Keratinocyte (primary cell): Measurements from ENCODE around the gene GLS. TPM values are rescaled to one million over a fixed set of nuclear protein-coding genes. Genes with fewer than 3 reads are reported as not detected.

Source experiments
- DNase-seq: peaks from one replicate; pipeline ENCODE4 v3.0.0-alpha.2; 2011; ENCODE audit warnings: low read depth, missing footprints, low spot score
- FAIRE-seq: peaks from 2 replicates; lab custom pipeline; 2011; peaks lifted over from hg19 to GRCh38; lab: Jason Lieb, UNC
- H2AFZ ChIP-seq: 2 replicates; pipeline ENCODE4 v1.6.0; 2012; ENCODE audit warnings: low read length, control low read depth, inconsistent platforms; ENCODE audit not compliant: control insufficient read depth
- H3K27ac ChIP-seq: 2 replicates; pipeline ENCODE4 v1.5.1; 2011; ENCODE audit warnings: low read length; ENCODE audit not compliant: control insufficient read depth, insufficient read depth
- H3K27me3 ChIP-seq: 3 replicates; pipeline ENCODE4 v1.6.0; 2011; ENCODE audit warnings: low read length; ENCODE audit not compliant: control insufficient read depth, insufficient read depth; ENCODE audit errors: extremely low read depth
- H3K36me3 ChIP-seq, 2 experiments: 2 replicates in 1 of 2; 3 replicates in 1 of 2; pipeline ENCODE4 v1.5.1; 2011; ENCODE audit warnings: low read length in 2 of 2, mild to moderate bottlenecking in 1 of 2; ENCODE audit not compliant: control insufficient read depth in 2 of 2, insufficient read depth in 2 of 2; ENCODE audit errors: extremely low read depth in 1 of 2
- H3K4me1 ChIP-seq: 3 replicates; pipeline ENCODE4 v1.5.1; 2011; ENCODE audit warnings: low read length; ENCODE audit not compliant: control insufficient read depth, insufficient read depth; ENCODE audit errors: extremely low read depth
- H3K4me2 ChIP-seq: 3 replicates; pipeline ENCODE4 v1.6.0; 2011; ENCODE audit warnings: low read depth, low read length; ENCODE audit not compliant: control insufficient read depth, insufficient read depth; ENCODE audit errors: extremely low read depth
- H3K4me3 ChIP-seq, 3 experiments: fragments of 200-600 bp in 1 of 3; sonication (generic) in 1 of 3; 2 replicates in 2 of 3; 3 replicates in 1 of 3; pipeline ENCODE4 v1.5.1; 2011 to 2016; ENCODE audit warnings: low read length in 3 of 3, mild to moderate bottlenecking in 3 of 3, control low read depth in 2 of 3, inconsistent platforms in 1 of 3, low read depth in 1 of 3, mixed read lengths in 1 of 3, mixed run types in 1 of 3, moderate library complexity in 1 of 3; ENCODE audit not compliant: control insufficient read depth in 2 of 3, insufficient read depth in 2 of 3; ENCODE audit errors: extremely low read depth in 1 of 3
- H3K79me2 ChIP-seq: 2 replicates; pipeline ENCODE4 v1.6.0; 2012; ENCODE audit warnings: low read length; ENCODE audit not compliant: control insufficient read depth, insufficient read depth
- H3K9ac ChIP-seq: 3 replicates; pipeline ENCODE4 v1.6.0; 2011; ENCODE audit warnings: low read length; ENCODE audit not compliant: control insufficient read depth, insufficient read depth; ENCODE audit errors: extremely low read depth
- H3K9me1 ChIP-seq: 3 replicates; pipeline ENCODE4 v1.6.0; 2011; ENCODE audit warnings: low read length; ENCODE audit not compliant: control insufficient read depth, insufficient read depth; ENCODE audit errors: extremely low read depth
- H3K9me3 ChIP-seq: 2 replicates; pipeline ENCODE4 v1.5.1; 2012; ENCODE audit warnings: low read depth, low read length; ENCODE audit not compliant: control insufficient read depth
- H4K20me1 ChIP-seq: 3 replicates; pipeline ENCODE4 v1.6.0; 2011; ENCODE audit warnings: low read length; ENCODE audit not compliant: control insufficient read depth, insufficient read depth; ENCODE audit errors: extremely low read depth
- EZH2 ChIP-seq: IDR thresholded peaks from one replicate; pipeline ENCODE4 v1.6.1; 2012; ENCODE audit warnings: inconsistent platforms, mild to moderate bottlenecking, low read length, moderate library complexity
- dilution Hi-C: fragments of 300-500 bp; cut with MboI; formaldehyde crosslinking; loops from one replicate; pipeline ENCODE4 v1.7.0; 2020; ENCODE audit warnings: low sequenced_read_pairs; ENCODE audit not compliant: extremely low pct_ligation_motif_present
- polyA plus RNA-seq, 5 experiments: library from polyadenylated mRNA; depleted of rRNA in 3 of 5; stranded (reverse) in 3 of 5; stranded (forward) in 1 of 5; unstranded in 1 of 5; fragments of >200 nt; gene quantifications; 1 replicate in 1 of 5; 2 replicates in 3 of 5; 3 replicates in 1 of 5; pipeline versions ENCODE4 v1.2.1 to v1.2.3, GENCODE V29; 2011 to 2012; ENCODE audit warnings: missing spikeins in 2 of 5, low read depth in 1 of 5, low replicate concordance in 1 of 5
- TF ChIP-seq, protein P1 (sequence below), 3 experiments: IDR thresholded peaks in 1 of 3; conservative IDR thresholded peaks in 1 of 3; optimal IDR thresholded peaks in 1 of 3; 2 replicates in 2 of 3; 3 replicates in 1 of 3; pipeline versions ENCODE3 to v1.5.1; 2011; ENCODE audit warnings: low read length in 3 of 3, mild to moderate bottlenecking in 3 of 3, moderate library complexity in 2 of 3, control low read depth in 1 of 3, inconsistent platforms in 1 of 3; ENCODE audit not compliant: insufficient read depth in 2 of 3; ENCODE audit errors: extremely low read depth in 1 of 3

GLS gene
- polyA plus RNA-seq, 1 donor (not counting 4 experiments of a cell fraction or from before 2014, with no cell fraction given), result 130 TPM

DNA sequence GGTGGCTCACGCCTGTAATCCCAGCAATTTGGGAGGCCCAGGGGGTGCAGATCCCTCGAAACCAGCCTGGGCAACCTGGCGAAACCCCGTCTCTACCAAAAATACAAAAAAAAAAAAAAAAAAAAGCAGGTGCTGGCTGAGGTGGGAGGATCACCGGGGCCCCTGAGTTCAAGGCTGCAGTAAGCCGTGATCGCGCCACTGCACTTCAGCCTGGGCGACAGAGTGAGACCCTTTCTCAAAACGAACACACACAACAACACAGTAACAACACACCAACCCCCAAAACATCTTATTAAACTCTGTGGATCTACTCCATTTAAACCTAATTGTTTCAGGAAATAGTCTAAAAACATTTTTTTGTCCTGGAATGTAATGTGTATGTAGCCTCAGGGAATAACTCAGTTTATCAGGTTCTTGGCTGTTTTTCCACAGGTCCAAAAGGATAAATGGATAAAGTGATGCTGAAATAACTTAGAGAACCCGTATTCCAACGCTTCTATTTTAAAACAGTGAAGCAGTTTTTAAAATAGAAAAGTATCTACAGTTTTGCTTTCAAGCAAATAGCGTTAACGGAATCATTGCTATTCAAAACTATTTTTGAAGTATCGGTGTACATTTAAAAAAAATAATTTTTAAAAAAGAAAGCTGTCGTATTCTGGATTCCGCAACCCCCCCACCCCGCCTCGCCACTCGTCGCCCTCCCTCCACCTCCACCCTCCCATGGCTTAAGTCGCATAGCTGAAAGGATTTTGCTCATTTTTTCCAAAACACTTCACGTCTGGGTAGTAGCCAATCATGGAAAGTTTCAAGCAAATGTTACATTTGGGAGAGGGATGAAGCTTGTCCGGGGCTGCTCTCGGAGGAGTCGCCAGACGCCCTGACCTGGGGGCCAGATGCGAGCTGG lies 895 bp upstream of the GLS start:
- dilution Hi-C loops, result no loop called here
- Histone ChIP-seq H4K20me1 (peaks cover 8% of the 10 kb centered on the region), H3K4me2 (peak overlapping the region; percentile 99), H3K27me3 (no peaks in the 10 kb centered on the region), H3K4me3 (peak overlapping the region; percentile 55 to 86 (median 78)), H3K4me1 (peaks cover 25% of the 10 kb centered on the region), H2AFZ (peak overlapping the region; percentile 96), H3K9me1 (no peaks in the 10 kb centered on the region), H3K27ac (peak overlapping the region; percentile 87), H3K79me2 (peaks cover 41% of the 10 kb centered on the region), H3K9ac (peak overlapping the region; percentile 83), H3K36me3 (peaks cover 2 to 7% of the 10 kb centered on the region in 2 experiments), H3K9me3 (no peaks in the 10 kb centered on the region)
- no peak for DNase-seq
- no peak for TF ChIP-seq EZH2
- TF ChIP-seq, protein P1, sequence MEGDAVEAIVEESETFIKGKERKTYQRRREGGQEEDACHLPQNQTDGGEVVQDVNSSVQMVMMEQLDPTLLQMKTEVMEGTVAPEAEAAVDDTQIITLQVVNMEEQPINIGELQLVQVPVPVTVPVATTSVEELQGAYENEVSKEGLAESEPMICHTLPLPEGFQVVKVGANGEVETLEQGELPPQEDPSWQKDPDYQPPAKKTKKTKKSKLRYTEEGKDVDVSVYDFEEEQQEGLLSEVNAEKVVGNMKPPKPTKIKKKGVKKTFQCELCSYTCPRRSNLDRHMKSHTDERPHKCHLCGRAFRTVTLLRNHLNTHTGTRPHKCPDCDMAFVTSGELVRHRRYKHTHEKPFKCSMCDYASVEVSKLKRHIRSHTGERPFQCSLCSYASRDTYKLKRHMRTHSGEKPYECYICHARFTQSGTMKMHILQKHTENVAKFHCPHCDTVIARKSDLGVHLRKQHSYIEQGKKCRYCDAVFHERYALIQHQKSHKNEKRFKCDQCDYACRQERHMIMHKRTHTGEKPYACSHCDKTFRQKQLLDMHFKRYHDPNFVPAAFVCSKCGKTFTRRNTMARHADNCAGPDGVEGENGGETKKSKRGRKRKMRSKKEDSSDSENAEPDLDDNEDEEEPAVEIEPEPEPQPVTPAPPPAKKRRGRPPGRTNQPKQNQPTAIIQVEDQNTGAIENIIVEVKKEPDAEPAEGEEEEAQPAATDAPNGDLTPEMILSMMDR (optimal IDR thresholded peaks at IDR 0.05 in 1 of 3, IDR thresholded peaks at IDR 0.05 in 1 of 3, conservative IDR thresholded peaks at IDR 0.05 in 1 of 3; ENCODE audit: extremely low read depth in 1 of 3, insufficient read depth in 2 of 3, low read length in 3 of 3), result no peak
- peak; percentile 55 for FAIRE-seq

DNA sequence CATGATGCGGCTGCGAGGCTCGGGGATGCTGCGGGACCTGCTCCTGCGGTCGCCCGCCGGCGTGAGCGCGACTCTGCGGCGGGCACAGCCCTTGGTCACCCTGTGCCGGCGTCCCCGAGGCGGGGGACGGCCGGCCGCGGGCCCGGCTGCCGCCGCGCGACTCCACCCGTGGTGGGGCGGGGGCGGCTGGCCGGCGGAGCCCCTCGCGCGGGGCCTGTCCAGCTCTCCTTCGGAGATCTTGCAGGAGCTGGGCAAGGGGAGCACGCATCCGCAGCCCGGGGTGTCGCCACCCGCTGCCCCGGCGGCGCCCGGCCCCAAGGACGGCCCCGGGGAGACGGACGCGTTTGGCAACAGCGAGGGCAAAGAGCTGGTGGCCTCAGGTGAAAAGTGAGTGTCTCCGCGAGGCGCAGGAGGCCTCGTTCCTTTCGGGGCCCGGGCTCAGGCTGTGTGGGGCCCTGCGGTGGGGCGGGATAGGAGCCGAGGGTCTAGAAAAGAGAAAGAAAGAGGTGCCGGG lies 520 bp downstream of the GLS start:
- no peaks in the 10 kb centered on the region for H3K27me3 ChIP-seq
- H3K4me1 ChIP-seq, result peaks cover 33% of the 10 kb centered on the region
- no peaks in the 10 kb centered on the region for H3K9me1 ChIP-seq
- peaks cover 17% of the 10 kb centered on the region for H4K20me1 ChIP-seq
- no peak overlapping the region for H2AFZ ChIP-seq
- peak overlapping the region; percentile 96 for H3K9ac ChIP-seq
- dilution Hi-C loops, result no loop called here
- peaks cover 2 to 7% of the 10 kb centered on the region in 2 experiments for H3K36me3 ChIP-seq
- H3K4me2 ChIP-seq, result peak overlapping the region; percentile 45
- peak overlapping the region; percentile 55 to 99 (median 87) for H3K4me3 ChIP-seq
- H3K79me2 ChIP-seq, result peaks cover 55% of the 10 kb centered on the region
- FAIRE-seq (no peak), DNase-seq (no peak)
- no peak for TF ChIP-seq EZH2
- TF ChIP-seq, protein P1 (optimal IDR thresholded peaks at IDR 0.05 in 1 of 3, IDR thresholded peaks at IDR 0.05 in 1 of 3, conservative IDR thresholded peaks at IDR 0.05 in 1 of 3; ENCODE audit: extremely low read depth in 1 of 3, insufficient read depth in 2 of 3, low read length in 3 of 3), result no peak
- H3K27ac ChIP-seq, result peak overlapping the region; percentile 91
- H3K9me3 ChIP-seq, result no peaks in the 10 kb centered on the region
